ENCODE data around the gene ADAMTS16.
A peak's percentile ranks its signal among the peaks of the same experiment; 100 is the strongest.
"Not testable (repeated sequence)": the region's sequence is repeated elsewhere in the genome, so short reads cannot be mapped to it uniquely, and the experiment has no call there.

ADAMTS16 gene

GRCh38 chr5:5134107-5134506 is 6.0 kb upstream of the ADAMTS16 start:
- no peak for DNase-seq (ENCODE audit: low read depth)
- no peak for TF ChIP-seq CTCF (conservative IDR thresholded peaks at IDR 0.05; ENCODE audit: low read depth, low read length)

GRCh38 chr5:5135957-5136676 is 4.0 kb upstream of the ADAMTS16 start:
- H3K4me3 ChIP-seq (ENCODE audit: low read depth, low read length): no peak overlapping the region
- no peak for TF ChIP-seq CTCF (conservative IDR thresholded peaks at IDR 0.05; ENCODE audit: low read depth, low read length)
- DNase-seq (ENCODE audit: low read depth): no peak

More at GRCh38 chr5:5134107-5134506, 6.0 kb upstream of the ADAMTS16 start:
- H3K4me3 ChIP-seq (ENCODE audit: low read depth, low read length): no peak overlapping the region

- not testable (repeated sequence) for H3K4me3 ChIP-seq (ENCODE audit: low read depth, low read length); DNase-seq (ENCODE audit: low read depth)
Observed at GRCh38 chr5:5137851-5138250, 2.3 kb upstream of the ADAMTS16 start.

- H3K4me3 ChIP-seq (ENCODE audit: low read depth, low read length): peak overlapping the region; percentile 17
- TF ChIP-seq CTCF (conservative IDR thresholded peaks at IDR 0.05; ENCODE audit: low read depth, low read length): no peak
- no peak for DNase-seq (ENCODE audit: low read depth)
Observed at GRCh38 chr5:5139336-5139776, 774 bp upstream of the ADAMTS16 start.

GRCh38 chr5:5140479-5141338 is 579 bp downstream of the ADAMTS16 start:
- DNase-seq (ENCODE audit: low read depth): no peak
- no peak for TF ChIP-seq CTCF (conservative IDR thresholded peaks at IDR 0.05; ENCODE audit: low read depth, low read length)
- H3K4me3 ChIP-seq (ENCODE audit: low read depth, low read length): no peak overlapping the region

GRCh38 chr5:5141339-5141599 is 1.1 kb downstream of the ADAMTS16 start:
- DNase-seq (ENCODE audit: low read depth): no peak
- no peak overlapping the region for H3K4me3 ChIP-seq (ENCODE audit: low read depth, low read length)
- TF ChIP-seq CTCF (conservative IDR thresholded peaks at IDR 0.05; ENCODE audit: low read depth, low read length): no peak

- H3K4me3 ChIP-seq (ENCODE audit: low read depth, low read length): no peak overlapping the region
- peak; percentile 79 for DNase-seq (ENCODE audit: low read depth)
- peak; percentile 69 for TF ChIP-seq CTCF (conservative IDR thresholded peaks at IDR 0.05; ENCODE audit: low read depth, low read length)
Observed at GRCh38 chr5:5141625-5142525, 1.7 kb downstream of the ADAMTS16 start.
